Erythroblast (primary cell): ENCODE data around the gene TPH2.

Source experiments
- GATA1 ChIP-seq: IDR thresholded peaks from 2 replicates; pipeline ENCODE4 v1.6.1; 2011; ENCODE audit warnings: low read depth, mild to moderate bottlenecking, control low read depth, low read length, moderate library complexity
- POLR2A ChIP-seq: IDR thresholded peaks from 2 replicates; pipeline ENCODE4 v1.6.1; 2011; ENCODE audit warnings: mild to moderate bottlenecking, low read length

DNA sequence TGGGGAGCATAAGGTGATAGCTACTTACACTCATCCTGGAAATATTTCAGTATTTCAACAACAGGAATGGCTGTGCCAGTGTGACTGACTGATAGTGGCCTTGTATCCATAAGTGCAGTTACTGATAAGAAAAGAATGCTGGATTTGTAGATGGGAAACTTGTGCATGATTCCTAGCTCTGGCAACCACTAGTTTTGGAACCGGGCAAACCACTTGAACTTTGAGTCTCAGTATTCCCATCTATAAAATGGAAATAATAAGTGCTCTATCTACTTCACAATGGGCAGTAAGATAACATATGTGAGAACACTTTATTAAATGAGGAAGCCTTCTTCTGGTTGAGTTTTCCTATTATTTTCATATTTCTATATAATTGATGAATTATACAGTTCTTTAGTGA, 77.2 kb downstream of the TPH2 start:
- no peak for TF ChIP-seq GATA1
- TF ChIP-seq POLR2A = no peak
